GM12874 (cell line): Measurements from ENCODE around the gene MBNL2.

Experiments
- TF ChIP-seq, protein P1 (sequence below): IDR thresholded peaks from 2 replicates; pipeline ENCODE4 v1.5.1; 2011; ENCODE audit warnings: low read depth, mild to moderate bottlenecking, control low read depth, low read length, moderate library complexity; ENCODE audit not compliant: insufficient read depth

MBNL2 gene

DNA sequence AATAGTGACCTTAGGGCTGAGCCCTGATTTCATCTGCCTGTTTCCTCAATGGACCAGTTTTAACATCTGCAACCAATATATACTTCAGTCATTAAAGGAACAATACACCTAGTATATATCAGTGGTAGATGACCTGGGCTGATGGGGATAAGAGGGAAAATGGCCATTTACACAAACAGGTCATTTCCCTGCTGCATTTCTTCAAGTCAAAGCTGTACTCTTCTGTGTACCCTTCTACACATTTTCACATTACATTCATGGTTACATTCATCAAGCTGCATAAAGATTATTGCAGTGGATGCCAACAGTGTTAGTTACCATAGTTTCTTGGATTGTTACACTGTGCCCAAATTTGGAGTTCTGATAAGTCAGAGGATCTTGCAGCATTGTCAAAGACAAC, 130.7 kb downstream of the MBNL2 start:
- TF ChIP-seq, protein P1, sequence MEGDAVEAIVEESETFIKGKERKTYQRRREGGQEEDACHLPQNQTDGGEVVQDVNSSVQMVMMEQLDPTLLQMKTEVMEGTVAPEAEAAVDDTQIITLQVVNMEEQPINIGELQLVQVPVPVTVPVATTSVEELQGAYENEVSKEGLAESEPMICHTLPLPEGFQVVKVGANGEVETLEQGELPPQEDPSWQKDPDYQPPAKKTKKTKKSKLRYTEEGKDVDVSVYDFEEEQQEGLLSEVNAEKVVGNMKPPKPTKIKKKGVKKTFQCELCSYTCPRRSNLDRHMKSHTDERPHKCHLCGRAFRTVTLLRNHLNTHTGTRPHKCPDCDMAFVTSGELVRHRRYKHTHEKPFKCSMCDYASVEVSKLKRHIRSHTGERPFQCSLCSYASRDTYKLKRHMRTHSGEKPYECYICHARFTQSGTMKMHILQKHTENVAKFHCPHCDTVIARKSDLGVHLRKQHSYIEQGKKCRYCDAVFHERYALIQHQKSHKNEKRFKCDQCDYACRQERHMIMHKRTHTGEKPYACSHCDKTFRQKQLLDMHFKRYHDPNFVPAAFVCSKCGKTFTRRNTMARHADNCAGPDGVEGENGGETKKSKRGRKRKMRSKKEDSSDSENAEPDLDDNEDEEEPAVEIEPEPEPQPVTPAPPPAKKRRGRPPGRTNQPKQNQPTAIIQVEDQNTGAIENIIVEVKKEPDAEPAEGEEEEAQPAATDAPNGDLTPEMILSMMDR: no peak

DNA sequence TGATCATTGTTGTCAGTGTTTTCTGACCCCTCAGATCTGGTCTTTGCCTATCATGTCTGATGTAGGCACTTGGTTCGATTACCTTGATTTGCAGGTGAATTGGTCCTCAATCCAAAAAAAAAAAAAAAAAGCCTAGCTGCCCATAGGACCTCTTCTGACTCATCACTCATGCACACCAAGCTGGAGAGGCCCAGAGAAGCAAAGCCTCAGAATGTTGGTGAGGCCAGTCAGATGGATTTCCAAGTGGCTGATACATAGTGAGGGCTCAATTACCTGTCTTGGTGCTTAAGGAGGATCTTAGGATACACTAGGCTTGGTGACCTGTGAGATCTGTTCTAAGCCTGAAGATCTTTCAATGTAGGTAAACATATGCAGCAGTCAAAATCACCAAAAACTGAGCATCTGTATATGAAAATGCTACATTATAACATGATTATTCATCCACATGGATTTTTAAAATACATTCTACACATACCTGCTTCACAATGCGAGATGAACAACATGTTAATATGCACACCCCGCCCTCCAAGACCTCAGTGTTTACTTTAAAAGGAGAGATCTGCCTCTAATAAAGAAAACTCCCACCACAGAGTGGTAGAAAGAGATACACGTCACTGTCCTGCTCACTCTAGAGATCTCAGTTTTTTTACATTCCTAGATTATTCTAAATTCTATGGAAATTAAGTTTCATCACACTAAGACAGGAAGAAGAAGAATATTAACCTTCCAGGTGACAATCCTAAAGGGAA, 132.0 kb downstream of the MBNL2 start:
- TF ChIP-seq, protein P1: no peak

DNA sequence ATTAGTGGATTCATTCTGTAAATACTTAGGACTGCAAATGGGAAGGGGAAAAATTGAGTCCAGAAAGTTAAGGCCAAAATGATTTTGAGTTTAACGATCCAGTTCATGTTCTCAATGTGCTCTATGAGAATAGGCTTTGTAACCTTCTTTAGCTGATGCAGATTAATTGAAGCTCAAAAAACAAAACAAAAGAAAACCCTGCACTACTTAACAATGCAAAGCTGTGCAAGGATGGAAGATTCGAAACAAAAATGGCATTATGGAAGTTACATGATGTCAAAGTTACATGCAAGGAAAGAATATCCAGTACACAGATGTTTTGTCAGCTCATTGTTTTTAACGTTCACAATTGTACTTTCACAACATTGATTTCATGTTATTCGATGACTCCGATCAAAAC, 132.7 kb downstream of the MBNL2 start:
- TF ChIP-seq, protein P1: no peak

DNA sequence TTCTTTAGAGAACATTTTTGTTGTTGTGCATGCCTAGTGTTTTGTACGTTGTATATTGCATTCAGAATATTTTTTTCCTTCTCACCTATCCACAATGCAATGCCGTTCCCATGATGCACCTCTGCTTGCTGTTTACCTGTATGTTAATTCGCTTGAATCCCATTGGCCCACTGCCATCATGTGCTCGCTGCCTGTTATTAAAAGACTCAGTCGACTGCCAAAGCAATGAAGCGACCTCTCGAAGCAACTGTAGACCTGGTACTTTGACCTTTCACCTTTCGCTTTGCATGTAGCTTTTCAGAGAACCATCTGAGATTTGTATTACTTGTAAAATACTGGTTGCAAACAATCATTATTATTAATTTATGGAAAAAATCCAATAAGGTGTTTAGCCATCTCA, 134.5 kb downstream of the MBNL2 start:
- TF ChIP-seq, protein P1: no peak

DNA sequence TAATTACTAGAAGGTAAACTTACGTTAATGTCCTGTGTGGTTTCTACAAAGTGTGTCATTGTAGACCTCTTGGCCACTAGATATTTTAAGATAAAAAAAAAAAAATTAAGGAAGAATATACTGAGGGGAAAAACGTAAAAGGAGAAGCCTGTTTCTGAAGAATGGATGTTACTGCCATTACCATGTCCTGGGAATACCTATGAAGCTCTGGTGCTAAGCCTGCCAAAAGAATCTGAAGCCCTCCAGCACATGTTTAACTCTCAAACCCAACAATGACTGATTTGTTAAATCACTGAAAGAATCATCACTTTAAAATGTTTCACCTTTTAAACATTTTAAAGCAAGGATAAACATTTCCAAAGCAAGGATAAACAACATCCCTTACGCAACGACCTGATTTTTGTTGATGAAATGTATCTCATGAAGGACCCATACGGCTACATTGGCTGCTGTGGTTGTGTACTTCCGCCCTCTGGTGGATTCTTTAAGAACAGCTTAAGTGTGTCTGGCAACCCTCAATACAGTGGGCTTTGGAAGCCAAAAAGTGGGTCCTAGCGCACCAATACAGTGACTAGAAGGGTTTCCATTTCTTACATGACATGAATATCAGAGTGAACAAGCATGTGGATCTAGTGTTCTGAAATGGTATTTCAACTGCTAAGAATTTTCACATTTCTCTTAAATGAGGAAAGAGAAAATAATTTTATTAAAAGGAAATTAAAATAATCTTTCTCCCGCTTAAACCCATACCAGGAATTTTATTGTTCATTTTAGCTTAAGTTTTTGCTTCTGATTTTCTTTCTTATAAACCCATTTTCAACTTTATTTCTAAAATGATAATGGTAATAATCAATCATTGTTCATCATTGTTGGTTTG, 137.3 kb downstream of the MBNL2 start:
- TF ChIP-seq, protein P1: peak; percentile 66

DNA sequence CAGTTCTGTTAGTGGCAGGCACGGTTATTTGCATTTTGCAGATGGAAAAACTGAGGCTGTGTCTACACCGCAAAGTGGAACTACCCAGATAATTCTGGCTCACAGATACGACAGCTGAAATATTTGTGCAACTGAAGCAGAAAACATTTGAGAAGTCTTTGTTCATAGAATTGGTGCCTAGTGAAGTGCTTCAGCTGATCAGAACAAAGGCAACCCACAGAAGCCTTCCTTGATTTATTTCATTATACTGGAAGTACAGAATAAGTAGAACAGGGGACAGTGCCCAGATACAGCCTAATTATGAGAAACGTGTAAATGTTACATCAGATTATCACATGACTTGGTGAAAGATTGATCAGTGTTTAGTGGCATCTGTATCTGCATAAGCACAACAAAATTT, 138.5 kb downstream of the MBNL2 start:
- TF ChIP-seq, protein P1: no peak

DNA sequence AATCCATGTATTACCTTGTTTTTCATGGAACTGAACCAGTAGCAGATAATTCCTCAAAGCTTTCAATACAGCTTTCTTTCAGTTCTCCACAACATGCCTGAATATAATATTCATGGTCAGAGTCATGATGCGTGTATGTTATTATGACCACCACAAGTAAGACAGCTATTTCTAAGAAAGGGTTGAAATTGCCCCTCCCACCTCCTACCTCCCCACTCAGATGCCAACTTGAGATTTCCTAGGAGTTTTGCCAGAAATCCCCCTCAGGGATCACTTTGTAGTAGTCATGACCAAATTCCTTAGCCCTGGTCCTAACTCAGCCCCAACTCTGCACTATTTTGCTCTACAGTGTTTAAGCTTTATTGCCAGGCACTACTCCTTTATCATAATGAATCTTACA, 141.9 kb downstream of the MBNL2 start:
- TF ChIP-seq, protein P1: no peak
